GM23338 (cell line): ENCODE results near the gene CHCHD6. TPM values are rescaled to one million over a fixed set of nuclear protein-coding genes. Genes with fewer than 3 reads are reported as not detected.

ENCODE experiments used
- ATAC-seq: fragments of 200-7000 bp; cut with Tn5 transposase; 3 replicates; pipeline ENCODE4 v1.9.1; 2020
- DNase-seq: peaks from one replicate; pipeline ENCODE4 v3.0.0-alpha.2; 2015; ENCODE audit warnings: low spot score
- H2AFZ ChIP-seq: fragments of 200-600 bp; sonication (generic); 2 replicates; pipeline ENCODE4 v1.8.0; 2016; ENCODE audit warnings: antibody characterized with exemption, mild to moderate bottlenecking, moderate library complexity
- H3F3A ChIP-seq: fragments of 200-600 bp; sonication (generic); replicated peaks from 2 replicates; pipeline ENCODE4 v1.8.0; 2017; ENCODE audit warnings: antibody characterized with exemption, mixed run types, low read depth
- H3K27ac ChIP-seq: fragments of 200-600 bp; sonication (generic); 2 replicates; pipeline ENCODE4 v1.6.1; 2016; ENCODE audit warnings: low read depth
- H3K27me3 ChIP-seq: fragments of 200-600 bp; sonication (generic); 2 replicates; pipeline ENCODE4 v1.8.0; 2016; ENCODE audit warnings: mild to moderate bottlenecking, mixed run types, moderate library complexity; ENCODE audit not compliant: insufficient read depth
- H3K36me3 ChIP-seq: fragments of 200-600 bp; sonication (generic); 2 replicates; pipeline ENCODE4 v1.8.0; 2016; ENCODE audit warnings: mild to moderate bottlenecking; ENCODE audit not compliant: insufficient read depth
- H3K4me1 ChIP-seq: fragments of 200-600 bp; sonication (generic); 2 replicates; pipeline ENCODE4 v1.8.0; 2016; ENCODE audit warnings: mild to moderate bottlenecking, moderate library complexity; ENCODE audit not compliant: insufficient read depth
- H3K4me2 ChIP-seq: fragments of 200-600 bp; sonication (generic); 2 replicates; pipeline ENCODE4 v1.7.1; 2017; ENCODE audit warnings: mixed run types
- H3K4me3 ChIP-seq: fragments of 200-600 bp; sonication (generic); 2 replicates; pipeline ENCODE4 v1.6.1; 2016; ENCODE audit warnings: mixed run types
- H3K79me2 ChIP-seq: fragments of 200-600 bp; sonication (generic); replicated peaks from 2 replicates; pipeline ENCODE4 v1.8.0; 2017; ENCODE audit warnings: mild to moderate bottlenecking; ENCODE audit not compliant: insufficient read depth
- H3K9me2 ChIP-seq: fragments of 200-600 bp; sonication (generic); 2 replicates; pipeline ENCODE4 v1.8.0; 2017; ENCODE audit not compliant: insufficient read depth
- H4K20me1 ChIP-seq: fragments of 200-600 bp; sonication (generic); replicated peaks from 2 replicates; pipeline ENCODE4 v1.8.0; 2017; ENCODE audit warnings: mild to moderate bottlenecking; ENCODE audit not compliant: insufficient read depth
- H3K27ac Mint-ChIP-seq: 2 replicates; pipeline ENCODE4 v1.8.0; 2020; ENCODE audit warnings: inconsistent platforms, mild to moderate bottlenecking, moderate library complexity, mixed read lengths
- H3K27me3 Mint-ChIP-seq: 3 replicates; pipeline ENCODE4 v1.8.0; 2022; ENCODE audit warnings: low read depth, mild to moderate bottlenecking, moderate library complexity, mixed read lengths, inconsistent platforms; ENCODE audit not compliant: insufficient read depth, poor library complexity
- H3K36me3 Mint-ChIP-seq: 3 replicates; pipeline ENCODE4 v1.8.0; 2021; ENCODE audit warnings: low read depth, mild to moderate bottlenecking, inconsistent platforms, moderate library complexity, mixed read lengths
- H3K4me1 Mint-ChIP-seq: 3 replicates; pipeline ENCODE4 v1.8.0; 2020; ENCODE audit warnings: mild to moderate bottlenecking, inconsistent platforms, mixed read lengths
- H3K4me3 Mint-ChIP-seq: 3 replicates; pipeline ENCODE4 v1.8.0; 2021; ENCODE audit warnings: moderate library complexity, mild to moderate bottlenecking, inconsistent platforms, mixed read lengths
- H3K9me3 Mint-ChIP-seq: 3 replicates; pipeline ENCODE4 v1.8.0; 2020; ENCODE audit warnings: moderate library complexity, mild to moderate bottlenecking, inconsistent platforms, mixed read lengths
- CREB1 ChIP-seq: fragments of 250-450 bp; sonication (Bioruptor Pico); IDR thresholded peaks from 2 replicates; pipeline ENCODE4 v1.5.0; 2020; ENCODE audit warnings: low read depth, mild to moderate bottlenecking, moderate library complexity
- EZH2 ChIP-seq: fragments of 200-600 bp; sonication (generic); IDR thresholded peaks from one replicate; pipeline ENCODE4 v1.8.0; 2017; ENCODE audit warnings: antibody characterized with exemption, mild to moderate bottlenecking, low read depth; ENCODE audit not compliant: unreplicated experiment
- EZH2phosphoT487 ChIP-seq: fragments of 200-600 bp; sonication (generic); IDR thresholded peaks from one replicate; pipeline ENCODE4 v1.8.1; 2018; ENCODE audit warnings: antibody characterized with exemption; ENCODE audit not compliant: unreplicated experiment
- JUNB ChIP-seq: IDR thresholded peaks from one replicate; pipeline ENCODE4 v1.6.1; 2016; ENCODE audit warnings: antibody characterized with exemption; ENCODE audit not compliant: unreplicated experiment
- NANOG ChIP-seq: IDR thresholded peaks from 2 replicates; pipeline ENCODE4 v1.6.1; 2016; ENCODE audit warnings: antibody characterized with exemption, borderline replicate concordance
- POLR2AphosphoS5 ChIP-seq: IDR thresholded peaks from 2 replicates; pipeline ENCODE4 v1.6.1; 2016; ENCODE audit warnings: antibody characterized with exemption, low read depth
- STAT1 ChIP-seq: IDR thresholded peaks from one replicate; pipeline ENCODE4 v1.6.1; 2016; ENCODE audit warnings: antibody characterized with exemption; ENCODE audit not compliant: unreplicated experiment
- ZNF114 ChIP-seq: fragments of 250-450 bp; sonication (Bioruptor Pico); IDR thresholded peaks from 2 replicates; pipeline ENCODE4 v1.5.0; 2020; ENCODE audit warnings: mild to moderate bottlenecking, moderate library complexity
- ZNF331 ChIP-seq: fragments of 250-450 bp; sonication (Bioruptor Pico); IDR thresholded peaks from 2 replicates; pipeline ENCODE4 v1.5.0; 2020; ENCODE audit warnings: low read depth, mild to moderate bottlenecking, moderate library complexity
- polyA plus RNA-seq: library from polyadenylated mRNA; unstranded; fragments of >200 nt; fragmentation: Nextera tagmentation; extraction: Ambion mirVana; gene quantifications from 2 replicates; pipeline ENCODE4 v1.2.1, GENCODE V29; 2016
- total RNA-seq: library from RNA; depleted of rRNA; stranded (reverse); fragments of >200 nt; shearing (Covaris generic); gene quantifications from 2 replicates; pipeline ENCODE4 v1.2.3, GENCODE V29; 2014
- TF ChIP-seq, protein P1 (sequence below): IDR thresholded peaks from 2 replicates; pipeline ENCODE4 v1.6.1; 2016; ENCODE audit warnings: antibody characterized with exemption
- TF ChIP-seq, protein P2 (sequence below): IDR thresholded peaks from one replicate; pipeline ENCODE4 v1.6.1; 2018; ENCODE audit warnings: antibody characterized with exemption; ENCODE audit not compliant: unreplicated experiment
- TF ChIP-seq, protein P3 (sequence below): fragments of 250-450 bp; sonication (Bioruptor Pico); IDR thresholded peaks from 2 replicates; pipeline ENCODE4 v1.5.0; 2020; ENCODE audit warnings: mild to moderate bottlenecking, moderate library complexity
- TF ChIP-seq, protein P4 (sequence below), 2 experiments: fragments of 200-600 bp in 1 of 2; sonication (generic) in 1 of 2; conservative IDR thresholded peaks; 2 replicates each; pipeline versions ENCODE4 v1.5.1 to v1.6.1; 2016 to 2017; ENCODE audit warnings: antibody characterized with exemption in 2 of 2, low read depth in 2 of 2, mild to moderate bottlenecking in 2 of 2, moderate library complexity in 1 of 2

The CHCHD6 gene
- total and polyA plus RNA-seq, 2 experiments from 2014 or later: 28.8 to 43.0 TPM

- TF ChIP-seq, protein P1, sequence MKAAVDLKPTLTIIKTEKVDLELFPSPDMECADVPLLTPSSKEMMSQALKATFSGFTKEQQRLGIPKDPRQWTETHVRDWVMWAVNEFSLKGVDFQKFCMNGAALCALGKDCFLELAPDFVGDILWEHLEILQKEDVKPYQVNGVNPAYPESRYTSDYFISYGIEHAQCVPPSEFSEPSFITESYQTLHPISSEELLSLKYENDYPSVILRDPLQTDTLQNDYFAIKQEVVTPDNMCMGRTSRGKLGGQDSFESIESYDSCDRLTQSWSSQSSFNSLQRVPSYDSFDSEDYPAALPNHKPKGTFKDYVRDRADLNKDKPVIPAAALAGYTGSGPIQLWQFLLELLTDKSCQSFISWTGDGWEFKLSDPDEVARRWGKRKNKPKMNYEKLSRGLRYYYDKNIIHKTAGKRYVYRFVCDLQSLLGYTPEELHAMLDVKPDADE: no peak
- TF ChIP-seq, protein P2, sequence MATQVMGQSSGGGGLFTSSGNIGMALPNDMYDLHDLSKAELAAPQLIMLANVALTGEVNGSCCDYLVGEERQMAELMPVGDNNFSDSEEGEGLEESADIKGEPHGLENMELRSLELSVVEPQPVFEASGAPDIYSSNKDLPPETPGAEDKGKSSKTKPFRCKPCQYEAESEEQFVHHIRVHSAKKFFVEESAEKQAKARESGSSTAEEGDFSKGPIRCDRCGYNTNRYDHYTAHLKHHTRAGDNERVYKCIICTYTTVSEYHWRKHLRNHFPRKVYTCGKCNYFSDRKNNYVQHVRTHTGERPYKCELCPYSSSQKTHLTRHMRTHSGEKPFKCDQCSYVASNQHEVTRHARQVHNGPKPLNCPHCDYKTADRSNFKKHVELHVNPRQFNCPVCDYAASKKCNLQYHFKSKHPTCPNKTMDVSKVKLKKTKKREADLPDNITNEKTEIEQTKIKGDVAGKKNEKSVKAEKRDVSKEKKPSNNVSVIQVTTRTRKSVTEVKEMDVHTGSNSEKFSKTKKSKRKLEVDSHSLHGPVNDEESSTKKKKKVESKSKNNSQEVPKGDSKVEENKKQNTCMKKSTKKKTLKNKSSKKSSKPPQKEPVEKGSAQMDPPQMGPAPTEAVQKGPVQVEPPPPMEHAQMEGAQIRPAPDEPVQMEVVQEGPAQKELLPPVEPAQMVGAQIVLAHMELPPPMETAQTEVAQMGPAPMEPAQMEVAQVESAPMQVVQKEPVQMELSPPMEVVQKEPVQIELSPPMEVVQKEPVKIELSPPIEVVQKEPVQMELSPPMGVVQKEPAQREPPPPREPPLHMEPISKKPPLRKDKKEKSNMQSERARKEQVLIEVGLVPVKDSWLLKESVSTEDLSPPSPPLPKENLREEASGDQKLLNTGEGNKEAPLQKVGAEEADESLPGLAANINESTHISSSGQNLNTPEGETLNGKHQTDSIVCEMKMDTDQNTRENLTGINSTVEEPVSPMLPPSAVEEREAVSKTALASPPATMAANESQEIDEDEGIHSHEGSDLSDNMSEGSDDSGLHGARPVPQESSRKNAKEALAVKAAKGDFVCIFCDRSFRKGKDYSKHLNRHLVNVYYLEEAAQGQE: no peak
- TF ChIP-seq NANOG (no peak), JUNB (no peak), EZH2phosphoT487 (no peak), POLR2AphosphoS5 (no peak), CREB1 (no peak), STAT1 (no peak), ZNF331 (CRISPR knock-in tag) (no peak), ZNF114 (CRISPR knock-in tag) (no peak), EZH2 (no peak)
- TF ChIP-seq, protein P3, sequence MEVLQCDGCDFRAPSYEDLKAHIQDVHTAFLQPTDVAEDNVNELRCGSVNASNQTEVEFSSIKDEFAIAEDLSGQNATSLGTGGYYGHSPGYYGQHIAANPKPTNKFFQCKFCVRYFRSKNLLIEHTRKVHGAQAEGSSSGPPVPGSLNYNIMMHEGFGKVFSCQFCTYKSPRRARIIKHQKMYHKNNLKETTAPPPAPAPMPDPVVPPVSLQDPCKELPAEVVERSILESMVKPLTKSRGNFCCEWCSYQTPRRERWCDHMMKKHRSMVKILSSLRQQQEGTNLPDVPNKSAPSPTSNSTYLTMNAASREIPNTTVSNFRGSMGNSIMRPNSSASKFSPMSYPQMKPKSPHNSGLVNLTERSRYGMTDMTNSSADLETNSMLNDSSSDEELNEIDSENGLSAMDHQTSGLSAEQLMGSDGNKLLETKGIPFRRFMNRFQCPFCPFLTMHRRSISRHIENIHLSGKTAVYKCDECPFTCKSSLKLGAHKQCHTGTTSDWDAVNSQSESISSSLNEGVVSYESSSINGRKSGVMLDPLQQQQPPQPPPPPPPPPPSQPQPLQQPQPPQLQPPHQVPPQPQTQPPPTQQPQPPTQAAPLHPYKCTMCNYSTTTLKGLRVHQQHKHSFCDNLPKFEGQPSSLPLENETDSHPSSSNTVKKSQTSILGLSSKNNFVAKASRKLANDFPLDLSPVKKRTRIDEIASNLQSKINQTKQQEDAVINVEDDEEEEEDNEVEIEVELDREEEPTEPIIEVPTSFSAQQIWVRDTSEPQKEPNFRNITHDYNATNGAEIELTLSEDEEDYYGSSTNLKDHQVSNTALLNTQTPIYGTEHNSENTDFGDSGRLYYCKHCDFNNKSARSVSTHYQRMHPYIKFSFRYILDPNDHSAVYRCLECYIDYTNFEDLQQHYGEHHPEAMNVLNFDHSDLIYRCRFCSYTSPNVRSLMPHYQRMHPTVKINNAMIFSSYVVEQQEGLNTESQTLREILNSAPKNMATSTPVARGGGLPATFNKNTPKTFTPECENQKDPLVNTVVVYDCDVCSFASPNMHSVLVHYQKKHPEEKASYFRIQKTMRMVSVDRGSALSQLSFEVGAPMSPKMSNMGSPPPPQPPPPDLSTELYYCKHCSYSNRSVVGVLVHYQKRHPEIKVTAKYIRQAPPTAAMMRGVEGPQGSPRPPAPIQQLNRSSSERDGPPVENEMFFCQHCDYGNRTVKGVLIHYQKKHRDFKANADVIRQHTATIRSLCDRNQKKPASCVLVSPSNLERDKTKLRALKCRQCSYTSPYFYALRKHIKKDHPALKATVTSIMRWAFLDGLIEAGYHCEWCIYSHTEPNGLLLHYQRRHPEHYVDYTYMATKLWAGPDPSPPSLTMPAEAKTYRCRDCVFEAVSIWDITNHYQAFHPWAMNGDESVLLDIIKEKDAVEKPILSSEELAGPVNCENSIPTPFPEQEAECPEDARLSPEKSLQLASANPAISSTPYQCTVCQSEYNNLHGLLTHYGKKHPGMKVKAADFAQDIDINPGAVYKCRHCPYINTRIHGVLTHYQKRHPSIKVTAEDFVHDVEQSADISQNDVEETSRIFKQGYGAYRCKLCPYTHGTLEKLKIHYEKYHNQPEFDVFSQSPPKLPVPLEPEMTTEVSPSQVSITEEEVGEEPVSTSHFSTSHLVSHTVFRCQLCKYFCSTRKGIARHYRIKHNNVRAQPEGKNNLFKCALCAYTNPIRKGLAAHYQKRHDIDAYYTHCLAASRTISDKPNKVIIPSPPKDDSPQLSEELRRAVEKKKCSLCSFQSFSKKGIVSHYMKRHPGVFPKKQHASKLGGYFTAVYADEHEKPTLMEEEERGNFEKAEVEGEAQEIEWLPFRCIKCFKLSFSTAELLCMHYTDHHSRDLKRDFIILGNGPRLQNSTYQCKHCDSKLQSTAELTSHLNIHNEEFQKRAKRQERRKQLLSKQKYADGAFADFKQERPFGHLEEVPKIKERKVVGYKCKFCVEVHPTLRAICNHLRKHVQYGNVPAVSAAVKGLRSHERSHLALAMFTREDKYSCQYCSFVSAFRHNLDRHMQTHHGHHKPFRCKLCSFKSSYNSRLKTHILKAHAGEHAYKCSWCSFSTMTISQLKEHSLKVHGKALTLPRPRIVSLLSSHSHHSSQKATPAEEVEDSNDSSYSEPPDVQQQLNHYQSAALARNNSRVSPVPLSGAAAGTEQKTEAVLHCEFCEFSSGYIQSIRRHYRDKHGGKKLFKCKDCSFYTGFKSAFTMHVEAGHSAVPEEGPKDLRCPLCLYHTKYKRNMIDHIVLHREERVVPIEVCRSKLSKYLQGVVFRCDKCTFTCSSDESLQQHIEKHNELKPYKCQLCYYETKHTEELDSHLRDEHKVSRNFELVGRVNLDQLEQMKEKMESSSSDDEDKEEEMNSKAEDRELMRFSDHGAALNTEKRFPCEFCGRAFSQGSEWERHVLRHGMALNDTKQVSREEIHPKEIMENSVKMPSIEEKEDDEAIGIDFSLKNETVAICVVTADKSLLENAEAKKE (CRISPR knock-in tag): no peak
- TF ChIP-seq, protein P4, sequence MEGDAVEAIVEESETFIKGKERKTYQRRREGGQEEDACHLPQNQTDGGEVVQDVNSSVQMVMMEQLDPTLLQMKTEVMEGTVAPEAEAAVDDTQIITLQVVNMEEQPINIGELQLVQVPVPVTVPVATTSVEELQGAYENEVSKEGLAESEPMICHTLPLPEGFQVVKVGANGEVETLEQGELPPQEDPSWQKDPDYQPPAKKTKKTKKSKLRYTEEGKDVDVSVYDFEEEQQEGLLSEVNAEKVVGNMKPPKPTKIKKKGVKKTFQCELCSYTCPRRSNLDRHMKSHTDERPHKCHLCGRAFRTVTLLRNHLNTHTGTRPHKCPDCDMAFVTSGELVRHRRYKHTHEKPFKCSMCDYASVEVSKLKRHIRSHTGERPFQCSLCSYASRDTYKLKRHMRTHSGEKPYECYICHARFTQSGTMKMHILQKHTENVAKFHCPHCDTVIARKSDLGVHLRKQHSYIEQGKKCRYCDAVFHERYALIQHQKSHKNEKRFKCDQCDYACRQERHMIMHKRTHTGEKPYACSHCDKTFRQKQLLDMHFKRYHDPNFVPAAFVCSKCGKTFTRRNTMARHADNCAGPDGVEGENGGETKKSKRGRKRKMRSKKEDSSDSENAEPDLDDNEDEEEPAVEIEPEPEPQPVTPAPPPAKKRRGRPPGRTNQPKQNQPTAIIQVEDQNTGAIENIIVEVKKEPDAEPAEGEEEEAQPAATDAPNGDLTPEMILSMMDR (conservative IDR thresholded peaks at IDR 0.05; ENCODE audit: low read depth in 2 of 2): no peak
- Histone ChIP-seq H3K4me2 (no peak overlapping the region), H3K9me2 (no peaks in the 10 kb centered on the region), H3K4me1 (peaks cover 6% of the 10 kb centered on the region), H3K36me3 (no peaks in the 10 kb centered on the region), H3K4me3 (no peak overlapping the region), H3K79me2 (no peaks in the 10 kb centered on the region), H2AFZ (no peak overlapping the region), H4K20me1 (no peaks in the 10 kb centered on the region; the same call in none of the 2 replicates), H3F3A (no peaks in the 10 kb centered on the region), H3K27ac (no peak overlapping the region), H3K27me3 (no peaks in the 10 kb centered on the region)
- H3K27me3 Mint-ChIP-seq: peaks cover 6% of the 10 kb centered on the region
- no peak overlapping the region for H3K27ac Mint-ChIP-seq
- ATAC-seq: no peak
- no peaks in the 10 kb centered on the region for H3K9me3 Mint-ChIP-seq
- no peak for DNase-seq
- peaks cover 18% of the 10 kb centered on the region for H3K4me1 Mint-ChIP-seq
- no peak overlapping the region for H3K4me3 Mint-ChIP-seq
- H3K36me3 Mint-ChIP-seq: no peaks in the 10 kb centered on the region
Observed at GRCh38 chr3:126889276-126890201, 185.5 kb downstream of the CHCHD6 start.
